GM12878 (cell line): Measurements from ENCODE around the gene DOCK2. TPM values are rescaled to one million over a fixed set of nuclear protein-coding genes. Genes with fewer than 3 reads are reported as not detected.

Source experiments
- ATAC-seq: fragments of 200-7000 bp; cut with Tn5 transposase; 3 replicates; pipeline ENCODE4 v1.9.1; 2020; ENCODE audit warnings: mild to moderate bottlenecking, moderate library complexity
- BruUV-seq: library from RNA; stranded (reverse); fragments of 400-500 nt; replicated peaks from 2 replicates; lab custom pipeline; 2021; lab: Mats Ljungman, UMichigan
- CTCF ChIA-PET: fragments of 300-600 bp; sonication (Branson Sonifier 250); formaldehyde crosslinking; extraction: SDS; loops from one replicate; lab custom pipeline; 2021; ENCODE audit warnings: inconsistent platforms; lab: Yijun Ruan, JAX
- POLR2A ChIA-PET: fragments of 350-600 bp; formaldehyde crosslinking; extraction: SDS; loops from one replicate; lab custom pipeline; 2021; ENCODE audit warnings: inconsistent platforms; lab: Charles Lee
- RAD21 ChIA-PET: fragments of 300-600 bp; sonication (Branson Sonifier 250); formaldehyde crosslinking; loops from one replicate; lab custom pipeline; 2023; ENCODE audit warnings: antibody characterized with exemption; ENCODE audit not compliant: unreplicated experiment; lab: Charles Lee
- SMC1A ChIA-PET: fragments of 300-600 bp; sonication (Branson Sonifier 250); formaldehyde crosslinking; loops from one replicate; lab custom pipeline; 2023; ENCODE audit not compliant: unreplicated experiment, uncharacterized antibody; lab: Charles Lee
- DNase-seq: peaks from one replicate; pipeline ENCODE4 v3.0.0-alpha.2; 2011; ENCODE audit warnings: low read depth, low spot score
- FAIRE-seq: peaks from 3 replicates; lab custom pipeline; 2011; peaks lifted over from hg19 to GRCh38; lab: Jason Lieb, UNC
- H2AFZ ChIP-seq: 2 replicates; pipeline ENCODE4 v1.6.0; 2011; ENCODE audit warnings: low read depth, low read length, control low read depth; ENCODE audit not compliant: control insufficient read depth
- H3K27ac ChIP-seq: 2 replicates; pipeline ENCODE4 v1.5.1; 2011; ENCODE audit warnings: control low read depth; ENCODE audit not compliant: control insufficient read depth, insufficient read depth
- H3K27me3 ChIP-seq, 2 experiments: replicated peaks in 1 of 2; 2 replicates each; pipeline versions ENCODE4 v1.6.0 to v1.6.1; 2011; ENCODE audit warnings: low read length in 1 of 2; ENCODE audit not compliant: control insufficient read depth in 2 of 2, insufficient read depth in 2 of 2
- H3K36me3 ChIP-seq, 2 experiments: 2 replicates each; pipeline ENCODE4 v1.5.1; 2011; ENCODE audit warnings: low read length in 1 of 2; ENCODE audit not compliant: control insufficient read depth in 2 of 2, insufficient read depth in 2 of 2
- H3K4me1 ChIP-seq: 2 replicates; pipeline ENCODE4 v1.6.1; 2011; ENCODE audit warnings: mild to moderate bottlenecking, low read length, moderate library complexity, mixed read lengths; ENCODE audit not compliant: control insufficient read depth, insufficient read depth
- H3K4me2 ChIP-seq: 2 replicates; pipeline ENCODE4 v1.6.0; 2011; ENCODE audit warnings: control low read depth; ENCODE audit not compliant: control insufficient read depth, insufficient read depth
- H3K4me3 ChIP-seq: fragments of 200-600 bp; sonication (generic); 2 replicates; pipeline ENCODE4 v1.5.1; 2016
- H3K79me2 ChIP-seq: 2 replicates; pipeline ENCODE4 v1.6.0; 2011; ENCODE audit warnings: low read length; ENCODE audit not compliant: control insufficient read depth, insufficient read depth
- H3K9ac ChIP-seq: 2 replicates; pipeline ENCODE4 v1.8.0; 2011; ENCODE audit warnings: low read length, control low read depth, mixed read lengths; ENCODE audit not compliant: control insufficient read depth, insufficient read depth
- H3K9me3 ChIP-seq: replicated peaks from 3 replicates; pipeline ENCODE4 v1.5.1; 2011; ENCODE audit warnings: mild to moderate bottlenecking, low read length; ENCODE audit not compliant: control insufficient read depth, insufficient read depth
- H4K20me1 ChIP-seq: 2 replicates; pipeline ENCODE4 v1.6.0; 2011; ENCODE audit not compliant: control insufficient read depth, insufficient read depth
- BMI1 ChIP-seq: fragments of 450-650 bp; IDR thresholded peaks from 2 replicates; pipeline ENCODE4 v1.6.1; 2016; ENCODE audit warnings: mild to moderate bottlenecking, moderate library complexity, borderline replicate concordance
- HDAC6 ChIP-seq: fragments of 200-600 bp; sonication (generic); IDR thresholded peaks from one replicate; pipeline ENCODE4 v1.8.0; 2017; ENCODE audit warnings: antibody characterized with exemption; ENCODE audit not compliant: unreplicated experiment
- KDM1A ChIP-seq: fragments of 200-600 bp; sonication (generic); IDR thresholded peaks from 2 replicates; pipeline ENCODE4 v1.6.1; 2016; ENCODE audit warnings: borderline replicate concordance
- MEF2A ChIP-seq: IDR thresholded peaks from 2 replicates; pipeline ENCODE4 v1.6.1; 2011; ENCODE audit warnings: low read depth, mild to moderate bottlenecking, low read length, moderate library complexity; ENCODE audit not compliant: insufficient read depth
- MYB ChIP-seq: fragments of 150-350 bp; IDR thresholded peaks from 2 replicates; pipeline ENCODE4 v1.6.1; 2014; ENCODE audit warnings: mild to moderate bottlenecking, low read depth, low read length, borderline replicate concordance
- PAX5 ChIP-seq: IDR thresholded peaks from 2 replicates; pipeline ENCODE4 v1.6.1; 2011; ENCODE audit warnings: low read depth, low read length, borderline replicate concordance
- PAX8 ChIP-seq: fragments of 450-650 bp; IDR thresholded peaks from 2 replicates; pipeline ENCODE4 v1.6.1; 2017; ENCODE audit warnings: mild to moderate bottlenecking, moderate library complexity
- RAD21 ChIP-seq: IDR thresholded peaks from 2 replicates; pipeline ENCODE4 v1.6.1; 2011; ENCODE audit warnings: mild to moderate bottlenecking, low read depth, low read length, moderate library complexity; ENCODE audit not compliant: insufficient read depth
- RELA ChIP-seq: fragments of 450-650 bp; IDR thresholded peaks from 2 replicates; pipeline ENCODE4 v1.8.0; 2014; ENCODE audit warnings: borderline replicate concordance; ENCODE audit not compliant: partially characterized antibody
- RUNX3 ChIP-seq: IDR thresholded peaks from 2 replicates; pipeline ENCODE4 v1.6.1; 2012; ENCODE audit warnings: low read length, inconsistent platforms
- SMAD1 ChIP-seq: fragments of 450-650 bp; IDR thresholded peaks from 2 replicates; pipeline ENCODE4 v1.6.1; 2018; ENCODE audit warnings: mild to moderate bottlenecking, low read depth; ENCODE audit not compliant: partially characterized antibody
- SMC3 ChIP-seq: IDR thresholded peaks from 2 replicates; pipeline ENCODE4 v1.6.1; 2011; ENCODE audit warnings: low read length, improper control_type of control experiment, borderline replicate concordance
- SRF ChIP-seq, 2 experiments: IDR thresholded peaks; 2 replicates each; pipeline ENCODE4 v1.6.1; 2011; ENCODE audit warnings: low read depth in 2 of 2, low read length in 2 of 2, mild to moderate bottlenecking in 1 of 2, moderate library complexity in 1 of 2
- WRNIP1 ChIP-seq: IDR thresholded peaks from 2 replicates; pipeline ENCODE4 v1.6.1; 2011; ENCODE audit warnings: low read depth, low read length, improper control_type of control experiment, borderline replicate concordance
- WGBS: methylation state at CpG from one replicate; pipeline ENCODE4 v1.1.6; 2016; ENCODE audit warnings: low lambda C conversion rate; ENCODE audit not compliant: insufficient replicate concordance, insufficient coverage; ENCODE audit errors: missing lambda C conversion rate; 5-methylcytosine and 5-hydroxymethylcytosine counted together
- in situ Hi-C: fragments of 300-500 bp; cut with MboI; formaldehyde crosslinking; loops from 9 replicates; pipeline ENCODE4 v1.14.3; 2018; ENCODE audit warnings: mixed read lengths
- intact Hi-C: fragments of 100-400 bp; cut with micrococcal nuclease; formaldehyde crosslinking; loops from one replicate; pipeline ENCODE4 v1.14.2; 2022; ENCODE audit not compliant: unreplicated experiment
- polyA plus RNA-seq, 11 experiments: library from polyadenylated mRNA; depleted of rRNA in 4 of 11; unstranded in 6 of 11; stranded (reverse) in 5 of 11; fragments of >200 nt; fragmentation: Nextera tagmentation in 4 of 11; fragmentation: Illumina TruSeq in 1 of 11; extraction: Ambion mirVana in 4 of 11; extraction: Trizol in 1 of 11; gene quantifications; 1 replicate in 1 of 11; 2 replicates in 10 of 11; pipeline versions ENCODE4 v1.2.1 to v1.2.3, GENCODE V29; 2011 to 2016; ENCODE audit warnings: inconsistent platforms in 2 of 11, missing spikeins in 2 of 11, low read depth in 1 of 11
- total RNA-seq, 4 experiments: library from RNA; depleted of rRNA in 3 of 4; stranded (reverse); fragments of >200 nt in 3 of 4; fragmentation: Illumina TruSeq in 1 of 4; extraction: Trizol in 1 of 4; gene quantifications; 2 replicates each; pipeline versions ENCODE4 v1.2.1 to v1.2.3, GENCODE V29; 2013 to 2021
- TF ChIP-seq, protein P1 (sequence below): IDR thresholded peaks from 2 replicates; pipeline ENCODE4 v1.6.1; 2011; ENCODE audit warnings: borderline replicate concordance, low read depth, mild to moderate bottlenecking, moderate library complexity, mixed read lengths, low read length; ENCODE audit not compliant: insufficient read depth; ENCODE audit errors: extremely low read length
- TF ChIP-seq, protein P2 (sequence below): fragments of 450-650 bp; IDR thresholded peaks from 2 replicates; pipeline ENCODE4 v1.6.1; 2017; ENCODE audit warnings: mild to moderate bottlenecking, low read depth, inconsistent platforms; ENCODE audit not compliant: poor library complexity, severe bottlenecking
- TF ChIP-seq, protein P3 (sequence below): fragments of 450-650 bp; IDR thresholded peaks from 2 replicates; pipeline ENCODE4 v1.6.1; 2017; ENCODE audit warnings: mild to moderate bottlenecking, moderate library complexity

Gene DOCK2
- total and polyA plus RNA-seq, 10 of the 15 experiments (the other 5 are each of a cell fraction or from before 2014, with no cell fraction given), result 34.2 to 192 (median 118) TPM

DNA sequence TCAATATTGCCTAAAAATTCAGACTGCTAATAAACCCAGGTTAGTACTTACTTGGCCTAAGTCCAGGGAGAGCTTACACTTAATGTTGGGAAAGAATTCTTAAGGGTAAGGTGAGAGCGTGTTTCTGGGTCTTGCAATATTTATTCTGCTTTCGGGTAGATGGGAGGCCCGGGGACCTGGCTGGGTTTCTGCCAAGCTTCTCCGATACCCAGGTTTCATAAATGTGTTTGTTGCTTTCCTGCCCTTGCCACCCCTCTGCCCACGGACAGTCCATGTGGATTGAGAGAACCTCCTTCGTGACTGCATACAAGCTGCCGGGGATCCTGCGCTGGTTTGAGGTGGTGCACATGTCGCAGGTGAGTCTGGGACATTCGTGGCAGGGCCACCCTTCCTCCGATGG, 420.2 kb downstream of the DOCK2 start:
- CTCF ChIA-PET, result no interaction called here
- no TSS peak for BruUV-seq
- in situ Hi-C loops, result no loop called here

More for the DNA sequence above, 420.2 kb downstream of the DOCK2 start:
- no peaks in the 10 kb centered on the region; the same call in 2 of the 3 replicates for H3K9me3 ChIP-seq
- ChIA-PET POLR2A (no interaction called here), SMC1A (interaction anchor here (2.1 kb wide), 1 partner anchor 14 kb away, joined by 6 read pairs; no protein-coding TSS in a partner anchor), RAD21 (no interaction called here)
- no peak for DNase-seq
- no peaks in the 10 kb centered on the region for H3K27me3 ChIP-seq
- H3K9ac ChIP-seq, result no peak overlapping the region
- WGBS, result over 99% methylated on average over 11 of the region's 11 CpGs
- H3K4me1 ChIP-seq, result no peaks in the 10 kb centered on the region
- H3K4me3 ChIP-seq, result no peak overlapping the region
- no peak for ATAC-seq
- H2AFZ ChIP-seq, result no peak overlapping the region
- intact Hi-C loops, result no loop called here
- H3K4me2 ChIP-seq, result no peak overlapping the region
- H3K36me3 ChIP-seq, result peaks cover 10 to 26% of the 10 kb centered on the region in 2 experiments
- no peaks in the 10 kb centered on the region for H3K79me2 ChIP-seq
- TF ChIP-seq KDM1A (no peak), SMAD1 (no peak), BMI1 (no peak), RELA (no peak), MYB (no peak), WRNIP1 (no peak), SMC3 (no peak), SRF (IDR thresholded peaks at IDR 0.05; ENCODE audit: low read depth in 2 of 2, low read length in 2 of 2) (no peak), RUNX3 (no peak), RAD21 (no peak), PAX5 (no peak), HDAC6 (no peak), MEF2A (no peak), PAX8 (no peak)
- TF ChIP-seq, protein P1, sequence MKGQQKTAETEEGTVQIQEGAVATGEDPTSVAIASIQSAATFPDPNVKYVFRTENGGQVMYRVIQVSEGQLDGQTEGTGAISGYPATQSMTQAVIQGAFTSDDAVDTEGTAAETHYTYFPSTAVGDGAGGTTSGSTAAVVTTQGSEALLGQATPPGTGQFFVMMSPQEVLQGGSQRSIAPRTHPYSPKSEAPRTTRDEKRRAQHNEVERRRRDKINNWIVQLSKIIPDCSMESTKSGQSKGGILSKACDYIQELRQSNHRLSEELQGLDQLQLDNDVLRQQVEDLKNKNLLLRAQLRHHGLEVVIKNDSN, result no peak
- TF ChIP-seq, protein P2, sequence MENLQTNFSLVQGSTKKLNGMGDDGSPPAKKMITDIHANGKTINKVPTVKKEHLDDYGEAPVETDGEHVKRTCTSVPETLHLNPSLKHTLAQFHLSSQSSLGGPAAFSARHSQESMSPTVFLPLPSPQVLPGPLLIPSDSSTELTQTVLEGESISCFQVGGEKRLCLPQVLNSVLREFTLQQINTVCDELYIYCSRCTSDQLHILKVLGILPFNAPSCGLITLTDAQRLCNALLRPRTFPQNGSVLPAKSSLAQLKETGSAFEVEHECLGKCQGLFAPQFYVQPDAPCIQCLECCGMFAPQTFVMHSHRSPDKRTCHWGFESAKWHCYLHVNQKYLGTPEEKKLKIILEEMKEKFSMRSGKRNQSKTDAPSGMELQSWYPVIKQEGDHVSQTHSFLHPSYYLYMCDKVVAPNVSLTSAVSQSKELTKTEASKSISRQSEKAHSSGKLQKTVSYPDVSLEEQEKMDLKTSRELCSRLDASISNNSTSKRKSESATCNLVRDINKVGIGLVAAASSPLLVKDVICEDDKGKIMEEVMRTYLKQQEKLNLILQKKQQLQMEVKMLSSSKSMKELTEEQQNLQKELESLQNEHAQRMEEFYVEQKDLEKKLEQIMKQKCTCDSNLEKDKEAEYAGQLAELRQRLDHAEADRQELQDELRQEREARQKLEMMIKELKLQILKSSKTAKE, result no peak
- TF ChIP-seq, protein P3, sequence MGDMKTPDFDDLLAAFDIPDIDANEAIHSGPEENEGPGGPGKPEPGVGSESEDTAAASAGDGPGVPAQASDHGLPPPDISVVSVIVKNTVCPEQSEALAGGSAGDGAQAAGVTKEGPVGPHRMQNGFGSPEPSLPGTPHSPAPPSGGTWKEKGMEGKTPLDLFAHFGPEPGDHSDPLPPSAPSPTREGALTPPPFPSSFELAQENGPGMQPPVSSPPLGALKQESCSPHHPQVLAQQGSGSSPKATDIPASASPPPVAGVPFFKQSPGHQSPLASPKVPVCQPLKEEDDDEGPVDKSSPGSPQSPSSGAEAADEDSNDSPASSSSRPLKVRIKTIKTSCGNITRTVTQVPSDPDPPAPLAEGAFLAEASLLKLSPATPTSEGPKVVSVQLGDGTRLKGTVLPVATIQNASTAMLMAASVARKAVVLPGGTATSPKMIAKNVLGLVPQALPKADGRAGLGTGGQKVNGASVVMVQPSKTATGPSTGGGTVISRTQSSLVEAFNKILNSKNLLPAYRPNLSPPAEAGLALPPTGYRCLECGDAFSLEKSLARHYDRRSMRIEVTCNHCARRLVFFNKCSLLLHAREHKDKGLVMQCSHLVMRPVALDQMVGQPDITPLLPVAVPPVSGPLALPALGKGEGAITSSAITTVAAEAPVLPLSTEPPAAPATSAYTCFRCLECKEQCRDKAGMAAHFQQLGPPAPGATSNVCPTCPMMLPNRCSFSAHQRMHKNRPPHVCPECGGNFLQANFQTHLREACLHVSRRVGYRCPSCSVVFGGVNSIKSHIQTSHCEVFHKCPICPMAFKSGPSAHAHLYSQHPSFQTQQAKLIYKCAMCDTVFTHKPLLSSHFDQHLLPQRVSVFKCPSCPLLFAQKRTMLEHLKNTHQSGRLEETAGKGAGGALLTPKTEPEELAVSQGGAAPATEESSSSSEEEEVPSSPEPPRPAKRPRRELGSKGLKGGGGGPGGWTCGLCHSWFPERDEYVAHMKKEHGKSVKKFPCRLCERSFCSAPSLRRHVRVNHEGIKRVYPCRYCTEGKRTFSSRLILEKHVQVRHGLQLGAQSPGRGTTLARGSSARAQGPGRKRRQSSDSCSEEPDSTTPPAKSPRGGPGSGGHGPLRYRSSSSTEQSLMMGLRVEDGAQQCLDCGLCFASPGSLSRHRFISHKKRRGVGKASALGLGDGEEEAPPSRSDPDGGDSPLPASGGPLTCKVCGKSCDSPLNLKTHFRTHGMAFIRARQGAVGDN, result no peak
- FAIRE-seq, result no peak
- no peaks in the 10 kb centered on the region; the same call in 1 of the 2 replicates for H4K20me1 ChIP-seq
- H3K27ac ChIP-seq, result no peak overlapping the region
